GM21515 (cell line): Measurements from ENCODE around the gene SND1.

Experiments used
- ATAC-seq: cut with Tn5 transposase; IDR thresholded peaks from one replicate; pipeline ENCODE4 v1.9.1; 2021; ENCODE audit not compliant: unreplicated experiment

SND1 gene

DNA sequence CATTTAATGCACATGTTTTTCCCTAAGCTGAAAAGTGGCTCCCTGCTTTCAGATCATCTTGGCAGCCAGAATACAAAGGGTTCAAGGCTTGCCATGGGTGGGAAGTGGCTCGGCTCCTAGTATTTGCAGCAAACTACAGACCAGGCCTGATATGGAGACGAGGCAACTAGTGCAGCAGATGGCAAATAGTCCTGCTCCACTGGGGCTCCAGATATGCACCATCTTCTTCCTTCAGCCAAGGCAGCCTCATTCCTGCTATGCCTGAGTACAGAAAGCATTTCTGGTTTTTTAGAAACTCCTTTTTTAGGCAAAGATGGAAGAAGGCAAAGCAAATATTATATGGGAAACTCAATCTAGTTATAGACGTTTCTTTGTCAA lies 355.3 kb downstream of the SND1 start:
- ATAC-seq: no peak

DNA sequence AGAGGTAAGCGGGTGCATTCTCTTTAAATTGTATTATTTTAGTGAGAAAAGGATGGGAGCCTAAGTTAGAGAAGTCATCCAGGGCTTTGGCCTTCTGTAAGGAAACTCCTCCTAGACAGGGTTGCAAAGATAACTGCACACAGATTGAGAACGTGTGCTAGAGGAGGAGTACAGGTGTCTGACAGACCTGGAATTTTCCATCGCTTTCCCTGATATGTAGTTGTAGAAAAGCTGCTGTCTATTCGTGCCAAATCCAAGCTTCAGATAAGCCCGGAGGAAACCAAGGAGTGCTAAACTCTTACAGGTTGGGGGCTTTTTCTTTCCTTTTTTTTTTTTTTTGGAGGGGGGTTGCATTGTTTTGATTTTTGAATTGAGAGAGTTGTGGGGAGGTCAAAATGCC lies 356.1 kb downstream of the SND1 start:
- ATAC-seq: no peak

DNA sequence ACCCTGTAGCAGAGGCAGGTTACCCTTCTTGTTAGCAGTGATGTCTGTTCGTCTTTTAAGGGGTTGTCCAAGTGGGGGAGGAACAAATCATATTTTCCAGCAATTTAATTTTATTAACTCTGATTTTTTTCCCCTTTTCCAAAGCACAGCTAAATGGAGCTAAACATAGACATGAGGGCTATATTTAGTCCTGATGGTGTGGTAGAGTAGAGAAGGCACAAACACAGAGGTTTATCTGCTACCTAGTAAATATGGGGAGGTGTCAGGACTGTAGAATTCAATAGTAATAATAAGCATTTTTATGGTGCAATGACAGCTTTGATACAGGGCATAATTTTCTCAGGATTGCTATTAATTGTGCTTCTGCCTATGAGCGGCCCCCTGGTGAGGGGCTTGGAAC lies 356.8 kb downstream of the SND1 start:
- no peak for ATAC-seq

DNA sequence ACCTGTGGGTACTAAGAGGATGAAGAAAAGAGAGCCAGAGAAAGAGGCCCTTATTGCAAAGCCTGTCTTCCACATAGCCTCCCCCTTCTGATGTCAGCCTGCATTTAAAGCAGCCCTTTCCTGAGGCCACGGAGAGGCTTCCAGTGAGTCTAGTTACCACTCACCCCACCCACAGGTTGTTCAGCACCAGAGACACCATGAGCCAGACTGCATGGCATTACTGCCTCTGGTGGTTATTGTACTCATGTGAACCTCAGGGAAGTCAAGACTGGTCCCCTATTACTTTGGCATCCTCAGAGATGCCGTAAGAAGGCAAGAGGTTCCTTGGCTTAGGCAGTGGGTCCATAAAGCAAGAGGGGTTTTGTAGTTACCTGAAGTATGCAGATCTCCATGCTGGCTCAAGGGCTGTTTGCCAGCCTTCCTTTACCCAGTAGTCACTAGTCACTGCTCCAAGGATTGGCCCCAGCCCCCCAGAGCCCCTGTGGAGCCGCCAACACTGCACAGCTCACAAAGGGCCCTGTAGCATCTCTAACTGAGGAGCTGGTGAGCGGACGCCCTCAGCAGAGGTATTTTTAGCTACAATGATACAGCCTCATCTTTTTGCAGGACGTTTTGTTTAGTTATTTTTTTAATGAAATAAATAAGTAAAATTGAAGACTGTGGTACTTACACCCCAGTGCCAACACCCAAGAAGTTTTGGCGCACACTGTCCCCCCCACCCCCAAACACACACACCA lies 358.6 kb downstream of the SND1 start:
- no peak for ATAC-seq

DNA sequence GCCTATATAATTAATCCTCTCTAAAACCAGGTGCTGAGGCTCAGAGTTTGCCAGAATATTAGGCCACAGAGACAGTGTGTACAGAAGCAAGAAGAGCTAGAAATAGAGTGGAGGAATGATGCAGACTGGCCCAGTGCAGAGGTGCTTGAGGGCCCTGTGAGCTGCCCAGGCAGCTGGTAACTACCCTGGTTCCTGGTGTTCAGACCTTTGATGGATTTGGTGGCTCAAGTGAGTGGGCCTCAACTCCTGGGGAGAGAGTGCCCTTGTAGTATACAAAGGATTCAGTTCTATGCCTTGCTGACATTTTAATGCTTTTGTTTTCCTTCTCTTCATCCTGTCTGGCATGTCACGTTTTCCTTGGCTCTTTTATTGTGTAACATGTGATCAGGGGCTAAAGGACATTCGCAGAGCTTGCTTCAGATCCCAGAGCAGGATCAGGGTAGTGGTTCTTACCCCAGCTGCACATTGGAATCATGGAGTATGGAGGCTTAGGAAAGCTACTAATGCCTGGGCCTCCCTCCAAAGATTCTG lies 359.2 kb downstream of the SND1 start:
- no peak for ATAC-seq

DNA sequence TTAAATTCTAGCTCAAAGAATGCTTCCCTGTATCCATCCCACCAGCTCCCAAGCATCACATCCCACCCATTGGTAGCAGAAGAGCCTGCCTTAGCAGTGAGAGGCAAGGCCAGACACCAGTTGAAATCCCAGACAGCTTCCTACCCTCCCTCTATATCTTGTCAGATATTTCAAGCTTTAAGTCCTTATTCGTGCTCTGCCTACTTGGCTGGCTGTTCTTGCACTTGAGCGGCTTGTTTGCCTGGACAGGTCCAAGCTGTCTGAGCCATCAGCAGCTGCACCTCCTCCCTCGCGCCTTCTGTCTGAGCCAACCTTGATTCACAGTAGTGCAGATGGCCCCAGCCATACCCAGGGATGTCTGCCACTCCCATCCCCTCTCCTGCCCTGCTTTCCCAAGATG lies 362.8 kb downstream of the SND1 start:
- no peak for ATAC-seq

DNA sequence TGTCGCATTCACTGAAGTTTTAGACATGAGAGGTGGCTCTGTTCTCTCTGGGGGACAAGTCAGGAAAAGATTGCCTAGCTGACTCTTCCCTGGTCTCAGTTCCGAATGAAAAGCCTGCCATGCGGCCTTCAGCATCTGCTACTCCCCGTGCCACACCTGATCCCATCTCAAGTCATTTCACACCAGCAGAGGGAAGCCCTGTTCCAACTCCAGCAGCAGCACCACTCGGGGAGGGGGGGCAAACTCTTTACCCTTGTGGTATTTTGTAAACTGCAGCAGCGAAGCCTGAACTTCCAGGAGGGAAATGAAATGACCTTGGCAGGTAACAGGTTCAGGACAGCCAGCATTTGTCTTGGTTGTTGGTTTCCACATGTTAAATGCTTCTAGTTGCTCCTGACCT lies 365.5 kb downstream of the SND1 start:
- ATAC-seq: no peak

DNA sequence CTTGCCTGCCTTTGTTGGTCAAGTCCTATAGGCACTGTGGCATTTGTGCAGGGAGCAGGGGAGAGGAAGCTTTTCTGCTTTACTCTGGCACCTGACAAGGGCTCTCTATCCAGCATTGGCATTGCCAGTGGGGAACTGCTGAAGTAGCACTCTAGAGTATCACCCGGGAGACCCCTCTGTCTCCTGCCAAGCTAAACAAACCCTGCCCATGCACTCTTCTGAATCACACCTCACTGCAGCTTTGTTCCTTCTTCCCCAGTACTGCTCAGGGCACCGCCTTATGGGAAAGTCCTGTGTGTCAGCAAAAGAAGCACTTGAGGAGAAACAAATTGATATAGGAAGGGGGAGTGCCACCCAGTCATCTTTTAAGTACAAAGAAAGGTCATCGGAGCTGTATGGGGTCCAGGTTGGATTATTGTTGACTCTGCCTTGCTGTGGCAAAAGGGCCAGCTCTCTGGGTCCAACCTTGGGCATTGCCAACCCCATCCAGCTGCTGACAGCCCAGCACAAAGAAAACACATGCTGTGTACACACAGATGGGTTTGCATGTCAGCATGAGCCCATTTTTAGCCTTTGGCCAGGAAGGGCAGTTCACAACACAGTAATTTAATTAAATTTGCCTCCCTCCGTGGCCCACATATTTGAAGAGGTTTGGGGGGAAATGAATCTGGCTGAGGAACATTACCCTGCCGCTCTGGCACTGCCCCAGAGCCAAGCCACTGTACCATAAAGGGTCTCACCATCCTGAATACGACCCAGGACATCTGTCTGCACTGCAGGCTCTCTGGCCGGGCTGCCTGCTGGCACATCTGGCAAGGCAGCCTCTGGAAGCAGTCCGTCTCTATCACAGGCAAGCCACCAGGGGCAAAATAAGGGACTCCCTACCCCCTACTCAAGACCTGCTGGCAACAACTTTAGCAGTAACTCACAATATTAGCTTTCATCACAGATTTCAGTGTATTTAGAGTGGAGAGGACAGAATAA lies 366.2 kb downstream of the SND1 start:
- ATAC-seq: no peak

DNA sequence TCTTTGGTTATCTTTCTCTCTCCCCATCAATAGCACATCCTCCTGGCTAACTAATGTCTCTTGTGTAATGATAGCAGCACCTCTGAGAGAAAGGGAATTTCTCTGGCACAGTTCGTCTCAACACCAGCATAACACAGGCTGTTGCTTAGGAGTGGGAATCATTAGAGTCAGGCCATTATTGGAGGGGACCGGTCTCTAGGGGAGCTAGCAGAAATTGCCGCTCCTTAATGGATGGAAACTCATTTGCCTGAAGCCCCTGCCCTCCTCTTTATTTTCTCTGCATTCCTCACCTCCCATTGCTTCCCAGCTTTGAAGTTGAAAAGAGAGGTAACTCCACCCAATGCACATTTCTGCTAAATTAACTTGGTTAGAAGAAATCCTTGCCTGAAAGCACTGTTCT lies 367.3 kb downstream of the SND1 start:
- no peak for ATAC-seq

DNA sequence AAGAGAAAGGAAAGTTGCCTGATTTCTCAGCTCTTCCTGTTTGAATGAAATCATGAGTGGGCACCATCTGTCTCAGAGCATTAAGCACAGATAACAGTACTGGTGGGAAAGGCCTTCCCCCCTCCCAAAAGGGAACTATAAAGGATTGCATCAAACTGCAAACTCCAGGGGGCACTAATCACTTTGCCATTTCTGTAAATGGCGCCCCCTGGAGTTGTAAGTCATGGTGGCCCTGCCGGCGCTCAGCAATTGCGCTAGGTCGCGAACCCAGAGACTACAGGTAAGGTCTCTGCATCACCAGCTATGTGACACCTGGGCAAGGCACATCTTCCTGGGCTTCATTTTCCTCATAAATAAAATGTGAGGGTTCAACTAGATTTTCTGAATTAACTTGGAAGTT lies 368.2 kb downstream of the SND1 start:
- no peak for ATAC-seq

DNA sequence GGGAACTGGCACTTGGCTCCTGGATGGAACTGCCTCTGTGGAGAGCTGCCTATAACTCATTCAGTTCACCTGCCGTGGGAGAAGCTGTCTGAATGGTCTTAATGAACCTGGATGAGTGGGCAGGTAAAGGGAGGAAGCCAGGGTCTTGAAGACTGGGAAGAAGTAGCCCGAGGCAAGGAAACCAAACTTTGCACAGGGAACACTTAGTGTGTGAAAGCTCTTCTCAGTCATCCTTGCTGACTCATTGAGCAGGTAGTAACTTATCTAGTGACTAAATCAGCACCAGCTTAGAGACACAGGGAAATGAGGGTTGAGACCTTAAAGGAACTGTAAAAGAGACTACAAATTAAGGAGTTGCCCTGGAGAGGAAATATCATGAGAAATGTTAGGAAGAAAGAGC lies 369.4 kb downstream of the SND1 start:
- no peak for ATAC-seq

DNA sequence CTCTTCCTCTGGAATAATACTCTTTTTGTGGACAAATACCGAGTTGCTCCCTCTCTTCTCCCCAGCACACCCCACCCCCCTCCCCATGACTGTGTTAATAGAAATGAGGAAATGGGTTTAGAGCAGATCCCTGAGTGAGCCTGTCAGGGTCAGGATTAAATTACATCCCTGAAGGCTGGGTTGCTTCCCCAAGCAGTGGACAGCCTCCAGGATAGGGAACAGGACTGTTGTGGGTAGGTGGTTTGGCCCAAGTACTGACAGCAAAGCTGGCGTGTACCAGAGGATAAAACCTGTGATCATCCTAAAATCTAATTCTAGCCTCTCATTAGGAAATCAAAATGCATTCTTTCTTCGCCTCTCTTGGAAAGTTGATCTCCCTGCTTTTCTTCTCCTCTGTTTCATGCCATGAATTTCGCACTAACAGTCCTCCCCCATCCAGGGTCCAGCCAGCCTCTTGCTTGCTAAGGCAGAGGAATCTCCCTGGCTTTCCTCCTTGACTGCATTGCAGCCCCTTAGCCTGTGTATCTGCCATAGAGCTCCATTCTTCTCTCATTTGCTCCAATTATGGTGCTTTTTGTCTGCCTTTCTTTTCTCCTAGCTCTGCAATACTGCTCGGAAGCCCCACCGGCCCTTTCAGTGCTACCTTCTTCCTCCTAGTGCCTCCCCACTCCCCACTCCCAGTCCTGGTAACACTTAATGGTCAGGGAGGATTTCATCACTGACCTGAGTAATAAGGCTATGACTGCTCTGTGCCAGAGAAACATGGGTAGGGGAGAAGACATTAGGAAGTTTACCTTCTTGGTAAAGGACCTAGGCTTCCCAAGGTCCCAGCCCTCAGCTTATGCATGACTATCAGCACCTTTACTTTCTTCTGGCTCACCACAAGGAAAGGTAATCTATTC lies 370.9 kb downstream of the SND1 start:
- ATAC-seq: no peak

DNA sequence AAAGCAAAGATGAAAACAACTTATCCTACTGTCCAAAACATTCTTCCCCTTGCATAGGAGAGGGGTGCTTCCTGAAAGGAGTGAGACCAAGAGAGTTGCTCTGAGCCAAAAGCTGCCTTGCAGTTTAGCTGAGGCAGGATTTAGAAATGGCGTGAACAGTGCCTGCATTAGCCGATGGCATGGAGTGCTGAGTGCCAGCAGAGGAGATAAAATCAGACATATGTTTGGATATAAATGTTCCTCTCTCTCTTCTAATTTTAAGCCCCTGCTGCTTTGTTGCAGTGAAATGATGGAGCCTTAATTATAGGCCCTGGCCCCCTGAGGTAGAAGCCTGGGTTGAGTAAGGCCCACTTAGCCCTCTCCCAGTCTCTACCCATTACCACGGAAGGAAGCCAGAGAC lies 372.2 kb downstream of the SND1 start:
- ATAC-seq: no peak

DNA sequence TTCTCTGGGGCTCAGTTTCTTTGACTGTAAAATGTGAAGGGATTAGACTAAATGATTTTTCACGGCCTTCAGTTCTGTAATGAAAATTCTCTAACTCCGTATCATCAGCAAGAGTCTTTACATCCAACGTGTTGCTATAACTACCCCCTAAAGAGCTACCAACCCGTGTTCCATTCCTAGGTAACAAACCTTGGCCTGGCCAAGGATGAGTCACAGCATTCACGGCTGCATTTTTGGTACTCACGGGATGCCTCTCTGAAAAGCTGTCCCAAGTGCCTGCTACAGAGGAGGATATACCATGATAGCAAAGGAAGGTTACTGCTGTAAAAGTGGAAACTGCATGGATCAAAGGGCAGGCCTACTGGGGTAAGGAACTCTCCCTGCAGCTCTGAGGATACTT lies 373.4 kb downstream of the SND1 start:
- ATAC-seq: no peak

DNA sequence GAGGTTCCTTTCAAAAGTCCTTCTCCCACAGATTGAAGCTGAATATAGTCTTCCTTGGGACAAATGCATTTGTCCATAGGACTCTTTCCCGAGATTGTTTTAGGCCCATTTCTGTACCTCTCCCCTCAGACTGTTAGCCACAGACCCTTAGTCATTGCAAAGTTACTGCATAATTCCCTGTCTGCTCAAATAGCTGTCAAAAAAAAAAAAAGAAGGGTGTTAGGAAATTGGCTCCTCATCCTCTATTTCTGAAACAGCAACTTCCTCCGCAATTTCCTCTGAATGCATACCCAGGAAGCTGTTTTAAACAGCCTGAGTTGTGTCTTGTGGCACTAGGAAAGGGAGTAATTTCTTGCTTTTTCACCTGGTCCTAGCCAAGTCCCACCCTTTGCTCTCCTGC lies 373.8 kb downstream of the SND1 start:
- ATAC-seq: no peak

DNA sequence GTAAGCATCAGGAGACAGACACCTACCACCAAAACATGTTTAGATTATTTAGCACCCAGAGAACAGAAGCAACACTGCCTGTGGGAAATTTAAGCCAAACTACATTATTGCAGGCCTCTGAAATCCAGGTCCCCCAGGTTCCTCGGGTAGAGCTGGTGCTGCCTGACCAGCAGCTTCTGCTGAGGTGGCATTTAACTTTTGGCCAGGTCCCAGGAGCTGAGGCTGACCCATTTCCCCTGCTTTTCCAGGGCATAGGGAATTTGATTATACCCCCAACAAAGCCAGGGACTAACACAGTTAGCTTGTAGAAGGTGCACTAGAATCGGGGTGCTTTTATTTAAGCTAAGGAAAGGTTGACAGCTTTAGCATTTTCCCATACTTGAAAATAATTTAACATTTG lies 374.6 kb downstream of the SND1 start:
- no peak for ATAC-seq

DNA sequence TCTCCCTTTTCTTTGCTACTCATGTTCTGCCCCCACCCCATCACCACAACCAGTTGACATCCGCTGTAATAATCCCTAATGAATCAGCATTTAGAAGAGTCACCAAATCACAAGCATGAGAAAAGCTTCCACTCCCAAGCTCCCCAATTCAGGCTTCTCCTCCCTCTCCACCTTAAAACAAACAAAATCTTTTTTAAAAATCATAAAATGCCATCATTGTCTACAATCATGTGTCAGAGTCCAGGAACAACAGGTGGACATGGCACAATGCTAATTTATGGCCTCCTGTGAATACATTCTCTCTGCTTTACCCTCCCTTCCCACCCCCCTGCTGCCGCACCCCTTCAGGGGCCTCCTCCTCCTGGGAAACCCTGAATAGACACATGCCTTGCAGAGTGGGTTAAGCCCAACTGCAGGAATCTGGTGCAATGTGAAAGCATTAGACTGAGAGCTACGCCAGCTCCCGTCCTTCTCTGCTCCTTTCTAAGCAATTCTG lies 375.5 kb downstream of the SND1 start:
- ATAC-seq: no peak

DNA sequence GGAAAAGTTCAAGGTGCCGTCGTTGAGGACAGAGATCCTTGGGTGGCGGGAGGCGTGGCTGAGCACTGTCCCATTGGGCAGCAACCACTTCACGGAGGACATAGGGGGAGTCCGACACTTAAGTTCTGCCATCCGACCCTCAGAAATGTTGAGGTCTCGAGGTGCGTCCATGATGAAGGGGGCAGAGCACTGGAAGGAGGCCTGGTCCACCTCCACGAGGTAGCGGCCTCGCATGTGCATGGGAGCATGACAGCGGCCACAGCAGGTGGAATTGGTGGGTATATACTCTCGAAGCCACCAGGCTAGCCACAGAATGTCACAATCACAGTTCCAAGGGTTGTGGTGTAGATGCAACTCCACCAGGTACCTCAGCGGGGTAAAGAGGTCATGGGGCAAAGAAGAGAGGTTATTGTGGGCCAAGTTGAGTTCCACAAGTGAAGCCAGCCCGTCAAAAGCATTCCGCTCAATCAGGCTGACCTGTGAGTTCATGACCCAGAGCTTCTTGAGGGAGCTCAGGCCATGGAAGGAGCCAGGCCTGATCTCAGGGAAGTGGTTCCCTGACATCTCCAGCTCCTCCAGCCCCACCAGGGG lies 377.5 kb downstream of the SND1 start:
- no peak for ATAC-seq

DNA sequence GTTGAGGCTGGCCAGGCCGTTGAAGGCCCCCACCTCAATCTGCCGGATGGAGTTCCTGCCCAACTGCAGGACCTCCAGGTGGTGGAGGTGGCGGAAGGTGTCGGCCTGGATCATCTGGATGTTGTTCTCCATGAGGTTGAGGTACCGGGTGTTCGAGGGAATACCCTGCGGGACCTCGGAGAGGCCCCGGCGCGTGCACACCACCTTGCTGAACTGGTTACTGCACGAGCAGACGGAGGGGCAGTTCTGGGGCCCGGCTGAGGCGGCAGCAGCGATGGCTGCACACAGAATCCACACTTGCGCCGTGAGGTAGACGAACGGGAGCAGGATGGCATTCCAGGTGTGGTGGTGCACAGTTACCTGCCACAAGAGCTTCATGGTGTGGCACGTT lies 378.3 kb downstream of the SND1 start:
- no peak for ATAC-seq
